ENCODE results near the gene FOLR2. TPM values are rescaled to one million over a fixed set of nuclear protein-coding genes. Genes with fewer than 3 reads are reported as not detected.

The FOLR2 gene
- total RNA-seq, 1 donor from 2014 or later, result not detected

- no peak for DNase-seq (ENCODE audit: low read depth)
- H3K4me3 ChIP-seq (ENCODE audit: low read depth, low read length), result no peak overlapping the region
- TF ChIP-seq CTCF (IDR thresholded peaks at IDR 0.05; ENCODE audit: insufficient read depth, low read length, poor library complexity, severe bottlenecking), result no peak
- H3K27me3 ChIP-seq (ENCODE audit: control insufficient read depth, insufficient read depth, low read length), result peaks cover 46% of the 10 kb centered on the region
- H3K36me3 ChIP-seq (ENCODE audit: control insufficient read depth, insufficient read depth, low read length), result peaks cover 10% of the 10 kb centered on the region
Measured at GRCh38 chr11:72238492-72239312, 22.1 kb downstream of the FOLR2 start.

- no peak overlapping the region for H3K4me3 ChIP-seq (ENCODE audit: low read depth, low read length)
- H3K27me3 ChIP-seq (ENCODE audit: control insufficient read depth, insufficient read depth, low read length), result peaks cover 53% of the 10 kb centered on the region
- no peak for TF ChIP-seq CTCF (IDR thresholded peaks at IDR 0.05; ENCODE audit: insufficient read depth, low read length, poor library complexity, severe bottlenecking)
- no peak for DNase-seq (ENCODE audit: low read depth)
- H3K36me3 ChIP-seq (ENCODE audit: control insufficient read depth, insufficient read depth, low read length), result peaks cover 10% of the 10 kb centered on the region
Measured at GRCh38 chr11:72239313-72239848, 22.8 kb downstream of the FOLR2 start.

GRCh38 chr11:72239849-72240460 lies 23.4 kb downstream of the FOLR2 start:
- Histone ChIP-seq H3K27me3 (ENCODE audit: control insufficient read depth, insufficient read depth, low read length) (peaks cover 58% of the 10 kb centered on the region), H3K4me3 (ENCODE audit: low read depth, low read length) (no peak overlapping the region)
- no peak for TF ChIP-seq CTCF (IDR thresholded peaks at IDR 0.05; ENCODE audit: insufficient read depth, low read length, poor library complexity, severe bottlenecking)

GRCh38 chr11:72240461-72241290 lies 24.1 kb downstream of the FOLR2 start:
- Histone ChIP-seq H3K27me3 (ENCODE audit: control insufficient read depth, insufficient read depth, low read length) (peaks cover 66% of the 10 kb centered on the region), H3K4me3 (ENCODE audit: low read depth, low read length) (no peak overlapping the region), H3K36me3 (ENCODE audit: control insufficient read depth, insufficient read depth, low read length) (peaks cover 7% of the 10 kb centered on the region)
- no peak for TF ChIP-seq CTCF (IDR thresholded peaks at IDR 0.05; ENCODE audit: insufficient read depth, low read length, poor library complexity, severe bottlenecking)
- DNase-seq (ENCODE audit: low read depth), result no peak

More at GRCh38 chr11:72239849-72240460, 23.4 kb downstream of the FOLR2 start:
- DNase-seq (ENCODE audit: low read depth), result no peak
- H3K36me3 ChIP-seq (ENCODE audit: control insufficient read depth, insufficient read depth, low read length), result peaks cover 10% of the 10 kb centered on the region

GRCh38 chr11:72241291-72241781 lies 24.7 kb downstream of the FOLR2 start:
- Histone ChIP-seq H3K27me3 (ENCODE audit: control insufficient read depth, insufficient read depth, low read length) (peaks cover 66% of the 10 kb centered on the region), H3K4me3 (ENCODE audit: low read depth, low read length) (no peak overlapping the region), H3K36me3 (ENCODE audit: control insufficient read depth, insufficient read depth, low read length) (peaks cover 7% of the 10 kb centered on the region)
- no peak for TF ChIP-seq CTCF (IDR thresholded peaks at IDR 0.05; ENCODE audit: insufficient read depth, low read length, poor library complexity, severe bottlenecking)
- no peak for DNase-seq (ENCODE audit: low read depth)

Measured in kidney epithelial cell (primary cell).